Spinal cord (tissue), 10 donors: Measurements from ENCODE around the gene RBM8A. TPM values are rescaled to one million over a fixed set of nuclear protein-coding genes. Genes with fewer than 3 reads are reported as not detected.
"Not testable (repeated sequence)": the region's sequence is repeated elsewhere in the genome, so short reads cannot be mapped to it uniquely, and the experiment has no call there.

ENCODE experiments used
- DNase-seq, 6 donors: peaks; one replicate each; pipeline versions ENCODE4 v3.0.0 to v3.0.0-alpha.2; 2013 to 2015; ENCODE audit warnings: low spot score in 6 of 6, low read depth in 4 of 6
- H3K27ac ChIP-seq: one replicate; pipeline ENCODE4 v1.5.1; 2013; ENCODE audit warnings: low read depth, low read length, control low read depth
- H3K27me3 ChIP-seq: one replicate; pipeline ENCODE4 v1.6.1; 2013; ENCODE audit warnings: low read length; ENCODE audit not compliant: control insufficient read depth, insufficient read depth
- H3K36me3 ChIP-seq: one replicate; pipeline ENCODE4 v1.6.1; 2013; ENCODE audit warnings: low read length; ENCODE audit not compliant: control insufficient read depth, insufficient read depth
- H3K4me1 ChIP-seq: one replicate; pipeline ENCODE4 v1.6.1; 2013; ENCODE audit warnings: low read length; ENCODE audit not compliant: control insufficient read depth, insufficient read depth
- H3K4me3 ChIP-seq: one replicate; pipeline ENCODE4 v1.5.1; 2013; ENCODE audit warnings: low read depth, low read length, control low read depth
- H3K9me3 ChIP-seq: one replicate; pipeline ENCODE4 v1.6.1; 2013; ENCODE audit warnings: low read length; ENCODE audit not compliant: control insufficient read depth, insufficient read depth
- WGBS: methylation state at CpG from one replicate; pipeline ENCODE4 v1.1.5; 2013; ENCODE audit warnings: missing lambda C conversion rate; ENCODE audit not compliant: insufficient coverage; 5-methylcytosine and 5-hydroxymethylcytosine counted together
- polyA plus RNA-seq, 2 donors: library from polyadenylated mRNA; unstranded; fragments of 120-200 nt; gene quantifications; one replicate each; pipeline ENCODE4 v1.2.1, GENCODE V29; 2013; ENCODE audit not compliant: insufficient read length in 2 of 2
- total RNA-seq, 2 donors: library from RNA; depleted of rRNA in 1 of 2; stranded (reverse); fragments of 120-200 nt in 1 of 2; fragments of >200 nt in 1 of 2; gene quantifications; one replicate each; pipeline versions ENCODE4 v1.2.3 to v1.2.4, GENCODE V29; 2013 to 2014
- donor health status: healthy.

The RBM8A gene
- total and polyA plus RNA-seq, 4 donors, result 67.5 to 181 (median 161) TPM

- Histone ChIP-seq H3K4me1 (no peaks in the 10 kb centered on the region), H3K27me3 (no peaks in the 10 kb centered on the region), H3K27ac (no peak overlapping the region), H3K9me3 (no peaks in the 10 kb centered on the region), H3K4me3 (no peak overlapping the region), H3K36me3 (peaks cover 17% of the 10 kb centered on the region)
- no peak for DNase-seq
- 80% methylated on average over 1 of the region's 4 CpGs for WGBS
Measured at GRCh38 chr1:145946477-145946986, 19.2 kb upstream of the RBM8A start.

- Histone ChIP-seq H3K9me3 (no peaks in the 10 kb centered on the region), H3K27ac (no peak overlapping the region), H3K4me3 (no peak overlapping the region), H3K4me1 (no peaks in the 10 kb centered on the region), H3K36me3 (peaks cover 25% of the 10 kb centered on the region), H3K27me3 (no peaks in the 10 kb centered on the region)
- WGBS, result 100% methylated on average over 1 of the region's 3 CpGs
- DNase-seq, result no peak
Measured at GRCh38 chr1:145944532-145944931, 17.2 kb upstream of the RBM8A start.

GRCh38 chr1:145942871-145943270 is 15.6 kb upstream of the RBM8A start:
- Histone ChIP-seq H3K4me3 (no peak overlapping the region), H3K36me3 (peaks cover 25% of the 10 kb centered on the region), H3K27ac (no peak overlapping the region), H3K4me1 (no peaks in the 10 kb centered on the region), H3K9me3 (no peaks in the 10 kb centered on the region), H3K27me3 (no peaks in the 10 kb centered on the region)
- no peak for DNase-seq
- 91% methylated on average over 5 of the region's 6 CpGs for WGBS

GRCh38 chr1:145942405-145942804 is 15.1 kb upstream of the RBM8A start:
- DNase-seq, result peak in 1 of 6 donors; percentile 32
- 58% methylated on average over 2 of the region's 4 CpGs for WGBS
- no peaks in the 10 kb centered on the region for H3K27me3 ChIP-seq
- H3K9me3 ChIP-seq, result no peaks in the 10 kb centered on the region
- H3K36me3 ChIP-seq, result peaks cover 25% of the 10 kb centered on the region
- no peak overlapping the region for H3K4me3 ChIP-seq
- no peaks in the 10 kb centered on the region for H3K4me1 ChIP-seq
- H3K27ac ChIP-seq, result no peak overlapping the region

- DNase-seq, result no peak
- no peaks in the 10 kb centered on the region for H3K4me1 ChIP-seq
- no peaks in the 10 kb centered on the region for H3K9me3 ChIP-seq
- no peak overlapping the region for H3K27ac ChIP-seq
- no CpG with 5 or more reads among the region's 1 CpG for WGBS
- no peaks in the 10 kb centered on the region for H3K27me3 ChIP-seq
- peaks cover 33% of the 10 kb centered on the region for H3K36me3 ChIP-seq
- no peak overlapping the region for H3K4me3 ChIP-seq
Measured at GRCh38 chr1:145937436-145937835, 10.2 kb upstream of the RBM8A start.

GRCh38 chr1:145936247-145936646 is 9.0 kb upstream of the RBM8A start:
- no peak for DNase-seq
- Histone ChIP-seq H3K9me3 (no peaks in the 10 kb centered on the region), H3K27ac (peak overlapping the region; percentile 81), H3K36me3 (peaks cover 32% of the 10 kb centered on the region), H3K4me3 (no peak overlapping the region), H3K27me3 (no peaks in the 10 kb centered on the region), H3K4me1 (no peaks in the 10 kb centered on the region)
- WGBS, result 60% methylated on average over 1 of the region's 8 CpGs

GRCh38 chr1:145935708-145936107 is 8.4 kb upstream of the RBM8A start:
- Histone ChIP-seq H3K27me3 (no peaks in the 10 kb centered on the region), H3K27ac (peak overlapping the region; percentile 81), H3K36me3 (peaks cover 34% of the 10 kb centered on the region), H3K4me3 (no peak overlapping the region), H3K4me1 (no peaks in the 10 kb centered on the region), H3K9me3 (no peaks in the 10 kb centered on the region)
- no peak for DNase-seq

GRCh38 chr1:145932522-145933009 is 5.3 kb upstream of the RBM8A start:
- not testable (repeated sequence) for H3K4me3 ChIP-seq, H3K9me3 ChIP-seq, H3K27me3 ChIP-seq, DNase-seq, H3K27ac ChIP-seq
- peaks cover 10% of the 10 kb centered on the region for H3K4me1 ChIP-seq
- H3K36me3 ChIP-seq, result peaks cover 26% of the 10 kb centered on the region
- WGBS, result 41% methylated on average over 3 of the region's 9 CpGs

- 29% methylated on average over 5 of the region's 20 CpGs for WGBS
- H3K36me3 ChIP-seq, result peaks cover 7% of the 10 kb centered on the region
- DNase-seq, result no peak
- peak overlapping the region; percentile 80 for H3K4me3 ChIP-seq
- H3K4me1 ChIP-seq, result peaks cover 10% of the 10 kb centered on the region
- H3K9me3 ChIP-seq, result no peaks in the 10 kb centered on the region
- H3K27me3 ChIP-seq, result no peaks in the 10 kb centered on the region
- peak overlapping the region; percentile 98 for H3K27ac ChIP-seq
Measured at GRCh38 chr1:145927916-145928643, 796 bp upstream of the RBM8A start.

GRCh38 chr1:145926686-145927062 is 610 bp downstream of the RBM8A start:
- DNase-seq, result no peak
- peaks cover 4% of the 10 kb centered on the region for H3K36me3 ChIP-seq
- no peaks in the 10 kb centered on the region for H3K9me3 ChIP-seq
- H3K27me3 ChIP-seq, result no peaks in the 10 kb centered on the region
- H3K4me1 ChIP-seq, result peaks cover 10% of the 10 kb centered on the region
- H3K27ac ChIP-seq, result peak overlapping the region; percentile 98
- peak overlapping the region; percentile 80 for H3K4me3 ChIP-seq
- WGBS, result 7% methylated on average over 8 of the region's 19 CpGs
